Keratinocyte (primary cell): ENCODE measurements around the gene SLC66A2. TPM values are rescaled to one million over a fixed set of nuclear protein-coding genes. Genes with fewer than 3 reads are reported as not detected.
"Not testable (repeated sequence)": the region's sequence is repeated elsewhere in the genome, so short reads cannot be mapped to it uniquely, and the experiment has no call there.

Source experiments
- DNase-seq: peaks from one replicate; pipeline ENCODE4 v3.0.0-alpha.2; 2011; ENCODE audit warnings: low read depth, missing footprints, low spot score
- FAIRE-seq: peaks from 2 replicates; lab custom pipeline; 2011; peaks lifted over from hg19 to GRCh38; lab: Jason Lieb, UNC
- H2AFZ ChIP-seq: 2 replicates; pipeline ENCODE4 v1.6.0; 2012; ENCODE audit warnings: low read length, control low read depth, inconsistent platforms; ENCODE audit not compliant: control insufficient read depth
- H3K27ac ChIP-seq: 2 replicates; pipeline ENCODE4 v1.5.1; 2011; ENCODE audit warnings: low read length; ENCODE audit not compliant: control insufficient read depth, insufficient read depth
- H3K27me3 ChIP-seq: 3 replicates; pipeline ENCODE4 v1.6.0; 2011; ENCODE audit warnings: low read length; ENCODE audit not compliant: control insufficient read depth, insufficient read depth; ENCODE audit errors: extremely low read depth
- H3K36me3 ChIP-seq, 2 experiments: 2 replicates in 1 of 2; 3 replicates in 1 of 2; pipeline ENCODE4 v1.5.1; 2011; ENCODE audit warnings: low read length in 2 of 2, mild to moderate bottlenecking in 1 of 2; ENCODE audit not compliant: control insufficient read depth in 2 of 2, insufficient read depth in 2 of 2; ENCODE audit errors: extremely low read depth in 1 of 2
- H3K4me1 ChIP-seq: 3 replicates; pipeline ENCODE4 v1.5.1; 2011; ENCODE audit warnings: low read length; ENCODE audit not compliant: control insufficient read depth, insufficient read depth; ENCODE audit errors: extremely low read depth
- H3K4me2 ChIP-seq: 3 replicates; pipeline ENCODE4 v1.6.0; 2011; ENCODE audit warnings: low read depth, low read length; ENCODE audit not compliant: control insufficient read depth, insufficient read depth; ENCODE audit errors: extremely low read depth
- H3K4me3 ChIP-seq, 3 experiments: fragments of 200-600 bp in 1 of 3; sonication (generic) in 1 of 3; 2 replicates in 2 of 3; 3 replicates in 1 of 3; pipeline ENCODE4 v1.5.1; 2011 to 2016; ENCODE audit warnings: low read length in 3 of 3, mild to moderate bottlenecking in 3 of 3, control low read depth in 2 of 3, inconsistent platforms in 1 of 3, low read depth in 1 of 3, mixed read lengths in 1 of 3, mixed run types in 1 of 3, moderate library complexity in 1 of 3; ENCODE audit not compliant: control insufficient read depth in 2 of 3, insufficient read depth in 2 of 3; ENCODE audit errors: extremely low read depth in 1 of 3
- H3K79me2 ChIP-seq: 2 replicates; pipeline ENCODE4 v1.6.0; 2012; ENCODE audit warnings: low read length; ENCODE audit not compliant: control insufficient read depth, insufficient read depth
- H3K9ac ChIP-seq: 3 replicates; pipeline ENCODE4 v1.6.0; 2011; ENCODE audit warnings: low read length; ENCODE audit not compliant: control insufficient read depth, insufficient read depth; ENCODE audit errors: extremely low read depth
- H3K9me1 ChIP-seq: 3 replicates; pipeline ENCODE4 v1.6.0; 2011; ENCODE audit warnings: low read length; ENCODE audit not compliant: control insufficient read depth, insufficient read depth; ENCODE audit errors: extremely low read depth
- H3K9me3 ChIP-seq: 2 replicates; pipeline ENCODE4 v1.5.1; 2012; ENCODE audit warnings: low read depth, low read length; ENCODE audit not compliant: control insufficient read depth
- H4K20me1 ChIP-seq: 3 replicates; pipeline ENCODE4 v1.6.0; 2011; ENCODE audit warnings: low read length; ENCODE audit not compliant: control insufficient read depth, insufficient read depth; ENCODE audit errors: extremely low read depth
- CTCF ChIP-seq, 3 experiments: IDR thresholded peaks in 1 of 3; conservative IDR thresholded peaks in 1 of 3; optimal IDR thresholded peaks in 1 of 3; 2 replicates in 2 of 3; 3 replicates in 1 of 3; pipeline versions ENCODE3 to v1.5.1; 2011; ENCODE audit warnings: low read length in 3 of 3, mild to moderate bottlenecking in 3 of 3, moderate library complexity in 2 of 3, control low read depth in 1 of 3, inconsistent platforms in 1 of 3; ENCODE audit not compliant: insufficient read depth in 2 of 3; ENCODE audit errors: extremely low read depth in 1 of 3
- EZH2 ChIP-seq: IDR thresholded peaks from one replicate; pipeline ENCODE4 v1.6.1; 2012; ENCODE audit warnings: inconsistent platforms, mild to moderate bottlenecking, low read length, moderate library complexity
- dilution Hi-C: fragments of 300-500 bp; cut with MboI; formaldehyde crosslinking; loops from one replicate; pipeline ENCODE4 v1.7.0; 2020; ENCODE audit warnings: low sequenced_read_pairs; ENCODE audit not compliant: extremely low pct_ligation_motif_present
- polyA plus RNA-seq, 5 experiments: library from polyadenylated mRNA; depleted of rRNA in 3 of 5; stranded (reverse) in 3 of 5; stranded (forward) in 1 of 5; unstranded in 1 of 5; fragments of >200 nt; gene quantifications; 1 replicate in 1 of 5; 2 replicates in 3 of 5; 3 replicates in 1 of 5; pipeline versions ENCODE4 v1.2.1 to v1.2.3, GENCODE V29; 2011 to 2012; ENCODE audit warnings: missing spikeins in 2 of 5, low read depth in 1 of 5, low replicate concordance in 1 of 5

Gene SLC66A2
- polyA plus RNA-seq, 1 donor (not counting 4 experiments of a cell fraction or from before 2014, with no cell fraction given): 16.3 TPM

- dilution Hi-C loops: no loop called here
- H3K36me3 ChIP-seq: no peaks in the 10 kb centered on the region
- DNase-seq (no peak), FAIRE-seq (no peak)
- H3K9me1 ChIP-seq: no peaks in the 10 kb centered on the region
- no peaks in the 10 kb centered on the region for H4K20me1 ChIP-seq
- H3K27me3 ChIP-seq: peaks cover 21% of the 10 kb centered on the region
- no peak overlapping the region for H3K27ac ChIP-seq
- H3K79me2 ChIP-seq: no peaks in the 10 kb centered on the region
- no peak overlapping the region for H3K9ac ChIP-seq
- peaks cover 8% of the 10 kb centered on the region for H3K4me1 ChIP-seq
- no peak overlapping the region for H3K4me3 ChIP-seq
- no peak overlapping the region for H2AFZ ChIP-seq
- no peak overlapping the region for H3K4me2 ChIP-seq
- TF ChIP-seq EZH2 (no peak), CTCF (optimal IDR thresholded peaks at IDR 0.05 in 1 of 3, IDR thresholded peaks at IDR 0.05 in 1 of 3, conservative IDR thresholded peaks at IDR 0.05 in 1 of 3; ENCODE audit: extremely low read depth in 1 of 3, insufficient read depth in 2 of 3, low read length in 3 of 3) (no peak)
- no peaks in the 10 kb centered on the region for H3K9me3 ChIP-seq
Measured at GRCh38 chr18:79879566-79879965, 71.9 kb downstream of the SLC66A2 start.

- H3K4me2 ChIP-seq: no peak overlapping the region
- FAIRE-seq (no peak), DNase-seq (no peak)
- H3K9ac ChIP-seq: no peak overlapping the region
- peaks cover 26% of the 10 kb centered on the region for H3K27me3 ChIP-seq
- H3K9me3 ChIP-seq: no peaks in the 10 kb centered on the region
- no peaks in the 10 kb centered on the region for H4K20me1 ChIP-seq
- no peak overlapping the region for H3K4me3 ChIP-seq
- H3K79me2 ChIP-seq: no peaks in the 10 kb centered on the region
- H3K27ac ChIP-seq: no peak overlapping the region
- H3K4me1 ChIP-seq: peaks cover 8% of the 10 kb centered on the region
- no peaks in the 10 kb centered on the region for H3K9me1 ChIP-seq
- TF ChIP-seq CTCF (optimal IDR thresholded peaks at IDR 0.05 in 1 of 3, IDR thresholded peaks at IDR 0.05 in 1 of 3, conservative IDR thresholded peaks at IDR 0.05 in 1 of 3; ENCODE audit: extremely low read depth in 1 of 3, insufficient read depth in 2 of 3, low read length in 3 of 3) (no peak), EZH2 (no peak)
- H2AFZ ChIP-seq: no peak overlapping the region
- H3K36me3 ChIP-seq: no peaks in the 10 kb centered on the region
- dilution Hi-C loops: no loop called here
Measured at GRCh38 chr18:79878741-79879378, 72.6 kb downstream of the SLC66A2 start.

- H3K36me3 ChIP-seq, H3K9ac ChIP-seq, H2AFZ ChIP-seq, H3K4me3 ChIP-seq, DNase-seq, H3K4me1 ChIP-seq, H3K9me1 ChIP-seq, H3K9me3 ChIP-seq, FAIRE-seq, H3K4me2 ChIP-seq, dilution Hi-C loops, H4K20me1 ChIP-seq, H3K27ac ChIP-seq, H3K79me2 ChIP-seq: not testable (repeated sequence)
- H3K27me3 ChIP-seq: peaks cover 27% of the 10 kb centered on the region
Measured at GRCh38 chr18:79878246-79878645, 73.2 kb downstream of the SLC66A2 start.
